ENCODE measurements around the gene SSC5D.
A peak's percentile ranks its signal among the peaks of the same experiment; 100 is the strongest.

The SSC5D gene

DNA sequence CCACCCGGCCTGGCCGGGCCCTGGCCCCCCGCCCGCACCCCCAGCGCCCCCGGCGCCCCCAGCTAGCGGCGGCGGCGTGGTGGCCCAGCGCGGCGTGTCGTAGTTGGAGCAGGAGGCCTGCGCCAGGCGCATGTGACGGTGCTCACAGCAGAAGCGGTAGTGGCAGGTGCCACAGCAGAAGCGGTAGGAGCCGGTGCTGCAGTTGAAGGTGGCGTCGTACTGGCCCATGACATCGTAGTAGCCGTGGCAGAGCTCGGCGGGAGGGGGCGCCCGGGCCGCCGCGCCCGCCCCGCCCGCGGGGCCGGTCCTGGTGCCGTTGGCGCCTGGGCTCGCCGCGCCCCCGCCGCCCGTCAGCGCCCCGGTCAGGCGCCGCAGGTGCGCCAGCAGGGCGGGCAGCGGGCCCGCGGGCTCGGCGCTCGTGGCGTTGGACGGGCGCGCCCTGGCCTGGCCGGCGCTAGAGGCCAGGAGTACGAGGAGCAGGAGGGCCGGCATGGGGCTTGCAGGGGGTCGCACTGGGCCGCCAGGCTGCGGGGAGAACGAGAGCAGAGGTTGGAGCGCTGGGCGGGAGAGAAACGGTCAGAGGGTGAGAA lies 45.8 kb upstream of the SSC5D start:
- TF ChIP-seq TAF1 (IDR thresholded peaks at IDR 0.05; ENCODE audit: low read depth) (no peak), MAX (IDR thresholded peaks at IDR 0.05) (peak; percentile 37; the same call in 1 of the 2 replicates), RAD21 (IDR thresholded peaks at IDR 0.05; ENCODE audit: low read depth) (no peak)

GRCh38 chr19:55443045-55443823 lies 45.0 kb upstream of the SSC5D start, which contains the start of gene SHISA7:
Gene SHISA7, minus strand, starts transcription at chr19:55443300. Its CDS starts 437 bp downstream, at chr19:55442863.
- TF ChIP-seq YY1 (IDR thresholded peaks at IDR 0.05; ENCODE audit: low read depth) (no peak), REST (IDR thresholded peaks at IDR 0.05; ENCODE audit: low read depth) (no peak), TCF12 (IDR thresholded peaks at IDR 0.05; ENCODE audit: low read depth) (no peak), NFIC (IDR thresholded peaks at IDR 0.05) (no peak)
- TF ChIP-seq, protein P1, sequence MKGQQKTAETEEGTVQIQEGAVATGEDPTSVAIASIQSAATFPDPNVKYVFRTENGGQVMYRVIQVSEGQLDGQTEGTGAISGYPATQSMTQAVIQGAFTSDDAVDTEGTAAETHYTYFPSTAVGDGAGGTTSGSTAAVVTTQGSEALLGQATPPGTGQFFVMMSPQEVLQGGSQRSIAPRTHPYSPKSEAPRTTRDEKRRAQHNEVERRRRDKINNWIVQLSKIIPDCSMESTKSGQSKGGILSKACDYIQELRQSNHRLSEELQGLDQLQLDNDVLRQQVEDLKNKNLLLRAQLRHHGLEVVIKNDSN (IDR thresholded peaks at IDR 0.05), result no peak

- TF ChIP-seq, protein P1 (IDR thresholded peaks at IDR 0.05), result no peak
- TF ChIP-seq CREB1 (IDR thresholded peaks at IDR 0.05; ENCODE audit: low read depth), result no peak
- TF ChIP-seq TCF12 (IDR thresholded peaks at IDR 0.05; ENCODE audit: low read depth), result no peak
- no peak for TF ChIP-seq MAX (IDR thresholded peaks at IDR 0.05)
- no peak for TF ChIP-seq CEBPB (IDR thresholded peaks at IDR 0.05)
- no peak for TF ChIP-seq TAF1 (IDR thresholded peaks at IDR 0.05; ENCODE audit: low read depth)
- no peak for TF ChIP-seq ZBTB7A (IDR thresholded peaks at IDR 0.05; ENCODE audit: low read depth)
- no peak for TF ChIP-seq YY1 (IDR thresholded peaks at IDR 0.05; ENCODE audit: low read depth)
- no peak for TF ChIP-seq FOXM1 (IDR thresholded peaks at IDR 0.05; ENCODE audit: borderline replicate concordance, low read depth)
- TF ChIP-seq TEAD4 (IDR thresholded peaks at IDR 0.05), result no peak
- TF ChIP-seq EP300 (IDR thresholded peaks at IDR 0.05; ENCODE audit: borderline replicate concordance), result no peak
- TF ChIP-seq REST (IDR thresholded peaks at IDR 0.05; ENCODE audit: low read depth), result no peak
Measured at GRCh38 chr19:55443824-55444480, 44.3 kb upstream of the SSC5D start.

DNA sequence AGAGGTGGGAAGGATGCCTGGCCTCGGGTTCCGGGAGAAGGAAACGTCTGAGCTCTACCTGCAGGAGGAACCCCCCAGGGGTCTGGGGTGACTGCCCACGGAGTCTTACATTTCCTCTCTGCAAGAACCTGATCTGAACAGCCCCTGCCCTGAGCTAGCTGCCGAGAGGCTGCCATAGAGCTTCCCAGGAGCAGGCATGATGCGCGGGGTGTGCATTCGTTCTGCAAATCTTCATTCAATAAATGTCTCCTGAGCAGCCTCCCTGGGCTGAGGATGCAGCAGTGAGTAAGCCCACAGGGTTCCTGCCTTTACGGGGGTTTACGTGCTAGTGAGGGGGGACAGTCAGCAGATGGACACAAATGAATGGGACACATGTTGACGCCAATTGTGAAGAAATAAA lies 43.6 kb upstream of the SSC5D start:
- TF ChIP-seq RAD21 (IDR thresholded peaks at IDR 0.05; ENCODE audit: low read depth) (no peak), TEAD4 (IDR thresholded peaks at IDR 0.05) (no peak), TCF12 (IDR thresholded peaks at IDR 0.05; ENCODE audit: low read depth) (no peak), EP300 (IDR thresholded peaks at IDR 0.05; ENCODE audit: borderline replicate concordance) (no peak)

- TF ChIP-seq ZBTB7A (IDR thresholded peaks at IDR 0.05; ENCODE audit: low read depth) (no peak), TAF1 (IDR thresholded peaks at IDR 0.05; ENCODE audit: low read depth) (no peak)
Measured at GRCh38 chr19:55446060-55446459, 42.2 kb upstream of the SSC5D start.

- TF ChIP-seq REST (IDR thresholded peaks at IDR 0.05; ENCODE audit: low read depth) (no peak), MAX (IDR thresholded peaks at IDR 0.05) (peak; percentile 83), RAD21 (IDR thresholded peaks at IDR 0.05; ENCODE audit: low read depth) (no peak), FOXM1 (IDR thresholded peaks at IDR 0.05; ENCODE audit: borderline replicate concordance, low read depth) (no peak), NFIC (IDR thresholded peaks at IDR 0.05) (peak; percentile 95), CEBPB (IDR thresholded peaks at IDR 0.05) (peak; percentile 38; the same call in 1 of the 2 replicates), YY1 (IDR thresholded peaks at IDR 0.05; ENCODE audit: low read depth) (0 out of 2 replicates have a peak, but pooled peaks have one; percentile 17), EP300 (IDR thresholded peaks at IDR 0.05; ENCODE audit: borderline replicate concordance) (peak; percentile 45; the same call in 1 of the 2 replicates), CREB1 (IDR thresholded peaks at IDR 0.05; ENCODE audit: low read depth) (no peak), TCF12 (IDR thresholded peaks at IDR 0.05; ENCODE audit: low read depth) (peak; percentile 33; the same call in 1 of the 2 replicates), ZBTB7A (IDR thresholded peaks at IDR 0.05; ENCODE audit: low read depth) (no peak), EGR1 (IDR thresholded peaks at IDR 0.05) (no peak), TEAD4 (IDR thresholded peaks at IDR 0.05) (peak; percentile 52; the same call in 1 of the 2 replicates)
- TF ChIP-seq, protein P1 (IDR thresholded peaks at IDR 0.05), result peak; percentile 64
Measured at GRCh38 chr19:55447421-55448174, 40.6 kb upstream of the SSC5D start.

Data from Ishikawa (cell line).